Measurements from ENCODE around the gene WWC2.

The WWC2 gene

DNA sequence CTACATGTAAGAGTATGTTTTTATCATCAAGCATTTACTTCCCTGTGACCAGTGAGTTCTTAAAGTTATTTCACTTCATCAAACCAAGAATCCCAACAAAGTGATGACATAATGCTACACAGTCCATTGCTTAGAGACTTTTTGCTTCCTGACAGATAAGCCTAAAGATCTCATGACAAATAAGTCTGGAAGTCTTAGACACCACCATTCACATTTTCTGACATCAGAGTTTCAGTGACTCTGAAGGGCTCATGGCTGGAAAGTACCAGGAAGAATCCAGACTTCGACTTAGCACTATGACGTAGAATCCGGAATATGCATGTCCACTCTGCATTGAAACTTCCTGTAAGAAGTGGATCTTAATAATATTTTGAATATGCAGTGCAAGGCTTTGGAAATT, 167.3 kb downstream of the WWC2 start:
- DNase-seq (ENCODE audit: low spot score), result no peak
- TF ChIP-seq, protein P1, sequence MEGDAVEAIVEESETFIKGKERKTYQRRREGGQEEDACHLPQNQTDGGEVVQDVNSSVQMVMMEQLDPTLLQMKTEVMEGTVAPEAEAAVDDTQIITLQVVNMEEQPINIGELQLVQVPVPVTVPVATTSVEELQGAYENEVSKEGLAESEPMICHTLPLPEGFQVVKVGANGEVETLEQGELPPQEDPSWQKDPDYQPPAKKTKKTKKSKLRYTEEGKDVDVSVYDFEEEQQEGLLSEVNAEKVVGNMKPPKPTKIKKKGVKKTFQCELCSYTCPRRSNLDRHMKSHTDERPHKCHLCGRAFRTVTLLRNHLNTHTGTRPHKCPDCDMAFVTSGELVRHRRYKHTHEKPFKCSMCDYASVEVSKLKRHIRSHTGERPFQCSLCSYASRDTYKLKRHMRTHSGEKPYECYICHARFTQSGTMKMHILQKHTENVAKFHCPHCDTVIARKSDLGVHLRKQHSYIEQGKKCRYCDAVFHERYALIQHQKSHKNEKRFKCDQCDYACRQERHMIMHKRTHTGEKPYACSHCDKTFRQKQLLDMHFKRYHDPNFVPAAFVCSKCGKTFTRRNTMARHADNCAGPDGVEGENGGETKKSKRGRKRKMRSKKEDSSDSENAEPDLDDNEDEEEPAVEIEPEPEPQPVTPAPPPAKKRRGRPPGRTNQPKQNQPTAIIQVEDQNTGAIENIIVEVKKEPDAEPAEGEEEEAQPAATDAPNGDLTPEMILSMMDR (IDR thresholded peaks at IDR 0.05; ENCODE audit: extremely low read depth, insufficient read depth, missing control alignments), result no peak
- in situ Hi-C loops (cut with MboI; ENCODE audit: low pct_unique_long_range_greater_than_20kb, low sequenced_read_pairs, unreplicated experiment), result loop anchor here (10.0 to 25.0 kb wide), 2 partner anchors 192 to 329 kb away; no protein-coding TSS in a partner anchor

DNA sequence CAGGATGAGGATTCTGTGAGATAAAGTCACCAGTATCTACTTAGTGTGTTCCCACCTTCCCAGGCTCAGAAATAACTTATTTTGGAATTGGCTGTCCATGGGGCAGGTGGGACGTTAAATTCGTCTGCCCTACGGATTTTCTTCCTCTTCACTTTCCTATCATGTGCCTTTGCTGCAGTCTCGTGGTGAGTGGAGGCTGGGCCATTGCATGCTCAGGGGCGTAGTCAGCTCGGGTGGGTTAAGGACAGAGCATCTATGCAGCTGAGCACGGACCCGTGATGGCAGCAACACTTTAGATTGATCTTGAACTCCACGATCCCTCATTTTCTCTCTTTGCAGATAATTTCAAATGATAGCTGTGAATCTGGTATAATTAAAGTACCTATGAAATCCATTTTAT, 169.5 kb downstream of the WWC2 start:
- in situ Hi-C loops (cut with MboI; ENCODE audit: low pct_unique_long_range_greater_than_20kb, low sequenced_read_pairs, unreplicated experiment), result loop anchor here (10.0 to 25.0 kb wide), 2 partner anchors 194 to 331 kb away; no protein-coding TSS in a partner anchor
- no peak for DNase-seq (ENCODE audit: low spot score)
- TF ChIP-seq, protein P1 (IDR thresholded peaks at IDR 0.05; ENCODE audit: extremely low read depth, insufficient read depth, missing control alignments), result no peak

DNA sequence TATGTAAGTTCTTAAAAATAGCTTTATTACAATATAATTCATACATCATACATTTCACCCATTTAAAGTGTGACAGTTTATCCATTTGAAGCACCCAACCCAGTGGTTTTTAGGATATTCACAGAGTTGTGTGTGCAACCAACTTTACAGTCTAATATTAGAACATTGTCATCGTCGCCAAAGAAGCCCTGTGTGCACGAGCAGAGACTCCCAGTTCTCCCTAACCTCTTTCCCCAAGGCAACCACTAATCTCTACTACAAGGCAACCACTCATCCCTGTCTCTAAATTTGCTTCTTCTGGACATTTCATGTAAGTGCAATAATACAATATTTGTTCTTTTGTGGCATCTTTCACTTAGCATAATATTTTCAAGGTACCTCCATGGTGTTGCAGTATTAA, 173.3 kb downstream of the WWC2 start:
- no peak for DNase-seq (ENCODE audit: low spot score)
- in situ Hi-C loops (cut with MboI; ENCODE audit: low pct_unique_long_range_greater_than_20kb, low sequenced_read_pairs, unreplicated experiment), result loop anchor here (25.0 kb wide), 1 partner anchor 335 kb away; no protein-coding TSS in a partner anchor

DNA sequence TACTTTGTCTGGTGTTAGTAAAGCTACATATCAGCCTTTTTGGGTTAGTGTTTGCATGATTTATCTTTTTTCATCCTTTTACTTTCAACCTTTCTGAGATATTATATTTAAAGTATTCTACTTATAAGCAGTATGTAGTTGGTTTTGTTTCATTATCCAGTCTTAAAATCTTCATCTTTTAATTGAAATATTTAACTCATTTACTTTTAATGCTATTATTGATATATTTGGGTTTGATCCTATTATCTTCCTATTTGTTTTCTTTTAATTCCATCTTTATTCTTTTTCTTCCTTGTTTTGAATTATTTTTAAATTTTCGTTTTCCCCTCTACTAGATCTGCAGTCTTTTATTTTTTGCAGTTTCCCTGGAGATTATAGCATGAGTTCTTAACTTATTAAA, 177.0 kb downstream of the WWC2 start:
- in situ Hi-C loops (cut with MboI; ENCODE audit: low pct_unique_long_range_greater_than_20kb, low sequenced_read_pairs, unreplicated experiment), result no loop called here
- TF ChIP-seq, protein P1 (IDR thresholded peaks at IDR 0.05; ENCODE audit: extremely low read depth, insufficient read depth, missing control alignments), result no peak
- DNase-seq (ENCODE audit: low spot score), result no peak

More for the DNA sequence above, 173.3 kb downstream of the WWC2 start:
- TF ChIP-seq, protein P1 (IDR thresholded peaks at IDR 0.05; ENCODE audit: extremely low read depth, insufficient read depth, missing control alignments), result no peak

DNA sequence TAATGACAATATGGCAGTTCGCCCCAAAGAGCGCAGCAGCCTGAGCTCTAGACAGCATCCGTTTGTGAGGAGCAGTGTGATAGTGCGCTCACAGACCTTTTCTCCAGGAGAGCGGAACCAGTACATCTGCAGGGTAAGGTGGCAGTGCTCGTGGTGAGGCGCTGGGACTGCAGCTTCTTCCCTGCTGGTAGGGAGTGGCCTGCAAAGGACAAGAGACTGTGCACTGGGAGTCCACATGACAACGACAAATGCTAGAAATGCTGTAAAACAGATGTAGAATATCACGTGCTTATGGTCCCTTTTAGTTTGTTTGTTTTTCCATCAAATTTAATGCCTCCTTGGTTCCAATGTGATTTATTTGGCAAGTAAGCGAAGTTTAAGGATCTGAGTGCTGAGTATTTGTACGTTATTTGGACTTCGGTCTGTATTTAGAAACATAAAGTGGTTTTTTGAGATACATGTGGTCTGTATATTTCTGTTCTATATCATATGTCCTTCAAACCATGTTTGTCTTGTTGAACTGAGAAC, 185.3 kb downstream of the WWC2 start:
- no peak for DNase-seq (ENCODE audit: low spot score)
- TF ChIP-seq, protein P1 (IDR thresholded peaks at IDR 0.05; ENCODE audit: extremely low read depth, insufficient read depth, missing control alignments), result no peak
- in situ Hi-C loops (cut with MboI; ENCODE audit: low pct_unique_long_range_greater_than_20kb, low sequenced_read_pairs, unreplicated experiment), result no loop called here

DNA sequence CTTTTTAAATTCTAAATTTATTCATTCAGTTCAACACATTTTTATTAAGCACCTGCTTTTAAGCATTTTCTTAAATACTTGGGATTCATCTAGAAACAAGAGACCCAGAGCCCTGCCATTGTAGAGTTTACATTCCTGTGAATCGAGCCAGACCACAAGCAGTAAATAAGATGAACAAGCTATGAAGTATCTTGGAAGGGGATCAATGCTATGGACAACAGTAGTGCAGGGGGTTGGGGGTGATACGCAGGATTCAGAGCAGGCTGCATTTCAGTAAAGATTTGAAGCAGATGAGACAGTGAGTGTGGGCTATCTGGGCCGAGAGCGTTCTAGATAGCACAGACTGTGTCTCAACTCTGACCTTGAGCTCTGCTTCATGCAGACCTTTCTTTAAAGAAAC, 185.9 kb downstream of the WWC2 start:
- no peak for DNase-seq (ENCODE audit: low spot score)
- in situ Hi-C loops (cut with MboI; ENCODE audit: low pct_unique_long_range_greater_than_20kb, low sequenced_read_pairs, unreplicated experiment), result no loop called here
- TF ChIP-seq, protein P1 (IDR thresholded peaks at IDR 0.05; ENCODE audit: extremely low read depth, insufficient read depth, missing control alignments), result no peak
